ENCODE results near the gene NCOA3.

- no peak for TF ChIP-seq CTCF (IDR thresholded peaks at IDR 0.05 in 2 of 3, conservative IDR thresholded peaks at IDR 0.05 in 1 of 3; ENCODE audit: borderline replicate concordance in 1 of 3, insufficient read depth in 1 of 3, low read depth in 2 of 3, low read length in 2 of 3)
- no peak for TF ChIP-seq CEBPB (IDR thresholded peaks at IDR 0.05; ENCODE audit: low read depth)
- no peak for TF ChIP-seq POLR2AphosphoS5 (IDR thresholded peaks at IDR 0.05; ENCODE audit: low read depth, low read length)
- TF ChIP-seq POLR2A (IDR thresholded peaks at IDR 0.05; ENCODE audit: borderline replicate concordance, extremely low read depth, insufficient read depth, insufficient read length): no peak
- TF ChIP-seq JUND (IDR thresholded peaks at IDR 0.05): no peak
- no peak for TF ChIP-seq ZNF274 (IDR thresholded peaks at IDR 0.05; ENCODE audit: low read depth, low read length)
- no peak for TF ChIP-seq EGR1 (IDR thresholded peaks at IDR 0.05; ENCODE audit: low read depth)
- TF ChIP-seq ATF3 (IDR thresholded peaks at IDR 0.05): no peak
- no peak for TF ChIP-seq REST (IDR thresholded peaks at IDR 0.05; ENCODE audit: low read depth)
- no peak for TF ChIP-seq EZH2 (IDR thresholded peaks at IDR 0.05)
Observed at GRCh38 chr20:47533518-47534062, 31.9 kb downstream of the NCOA3 start.

Measured in HCT116 (cell line).